Activated CD4-positive, alpha-beta T cell treated with anti-CD3 and anti-CD28 coated beads, Interleukin-2, amount 50 U/mL, for 4 hours (primary cell): ENCODE measurements around the gene CUTA.

ENCODE experiments used
- DNase-seq, 2 experiments: peaks; one replicate each; pipeline ENCODE4 v3.0.0-alpha.2; 2020

CUTA gene, protein sequence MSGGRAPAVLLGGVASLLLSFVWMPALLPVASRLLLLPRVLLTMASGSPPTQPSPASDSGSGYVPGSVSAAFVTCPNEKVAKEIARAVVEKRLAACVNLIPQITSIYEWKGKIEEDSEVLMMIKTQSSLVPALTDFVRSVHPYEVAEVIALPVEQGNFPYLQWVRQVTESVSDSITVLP

GRCh38 chr6:33417903-33418689 lies at the start of gene CUTA:
CUTA (minus strand) TSS chr6:33418107; CDS start chr6:33418000, 107 bp downstream.
- DNase-seq: peak; percentile 98 to 99

- DNase-seq: no peak
Observed at GRCh38 chr6:33467091-33467490, 49.2 kb upstream of the CUTA start.

- DNase-seq: no peak
Observed at GRCh38 chr6:33466075-33466735, 48.3 kb upstream of the CUTA start.

DNA sequence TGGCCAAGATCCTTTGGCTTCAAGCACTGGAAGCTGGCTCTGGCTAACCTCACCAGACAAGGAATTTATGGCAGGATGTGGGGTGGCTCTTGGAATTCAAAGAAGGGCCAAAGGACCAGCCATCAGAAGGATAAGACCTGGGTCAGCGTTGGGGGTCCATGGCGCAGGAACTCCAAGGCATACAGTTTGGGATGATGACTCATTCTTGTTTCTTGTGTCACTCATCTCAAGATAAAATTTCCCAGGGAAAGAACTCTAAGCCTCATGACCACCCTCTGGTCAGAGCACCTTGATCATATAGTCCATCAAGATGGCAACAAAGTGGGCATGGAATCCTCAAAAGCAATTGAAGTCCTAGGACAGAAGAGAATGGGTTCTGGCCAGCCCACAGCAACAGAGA lies 41.3 kb upstream of the CUTA start:
- no peak for DNase-seq

GRCh38 chr6:33458676-33459075 lies 40.8 kb upstream of the CUTA start:
- no peak for DNase-seq

- DNase-seq: no peak
Observed at GRCh38 chr6:33456156-33456555, 38.2 kb upstream of the CUTA start.

DNA sequence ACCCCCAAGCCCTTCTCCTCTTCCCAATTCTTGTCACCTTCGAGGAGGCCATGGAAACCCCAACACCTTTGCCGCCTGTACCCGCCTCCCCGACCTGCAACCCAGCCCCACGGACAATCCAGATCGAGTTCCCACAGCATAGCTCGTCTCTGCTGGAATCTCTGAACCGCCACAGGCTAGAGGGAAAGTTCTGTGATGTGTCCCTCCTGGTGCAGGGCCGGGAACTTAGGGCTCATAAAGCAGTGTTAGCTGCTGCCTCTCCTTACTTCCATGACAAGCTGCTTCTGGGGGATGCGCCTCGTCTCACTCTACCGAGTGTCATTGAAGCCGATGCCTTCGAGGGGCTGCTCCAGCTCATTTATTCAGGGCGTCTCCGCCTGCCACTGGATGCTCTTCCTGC lies 37.1 kb upstream of the CUTA start:
- no peak for DNase-seq

- DNase-seq: peak; percentile 90 to 91
Observed at GRCh38 chr6:33454009-33454946, 36.4 kb upstream of the CUTA start, which contains the start of gene ZBTB9. ZBTB9 (plus strand) TSS chr6:33454576; CDS start chr6:33455101, 525 bp downstream.

- DNase-seq: no peak
Observed at GRCh38 chr6:33453393-33454008, 35.6 kb upstream of the CUTA start.

GRCh38 chr6:33452496-33452895 lies 34.6 kb upstream of the CUTA start:
- no peak for DNase-seq

GRCh38 chr6:33451606-33452005 lies 33.7 kb upstream of the CUTA start:
- DNase-seq: no peak

- DNase-seq: no peak
Observed at GRCh38 chr6:33450434-33450833, 32.5 kb upstream of the CUTA start.

- no peak for DNase-seq
Observed at GRCh38 chr6:33446356-33446755, 28.4 kb upstream of the CUTA start.

- DNase-seq: no peak
Observed at GRCh38 chr6:33445119-33445603, 27.3 kb upstream of the CUTA start.

DNA sequence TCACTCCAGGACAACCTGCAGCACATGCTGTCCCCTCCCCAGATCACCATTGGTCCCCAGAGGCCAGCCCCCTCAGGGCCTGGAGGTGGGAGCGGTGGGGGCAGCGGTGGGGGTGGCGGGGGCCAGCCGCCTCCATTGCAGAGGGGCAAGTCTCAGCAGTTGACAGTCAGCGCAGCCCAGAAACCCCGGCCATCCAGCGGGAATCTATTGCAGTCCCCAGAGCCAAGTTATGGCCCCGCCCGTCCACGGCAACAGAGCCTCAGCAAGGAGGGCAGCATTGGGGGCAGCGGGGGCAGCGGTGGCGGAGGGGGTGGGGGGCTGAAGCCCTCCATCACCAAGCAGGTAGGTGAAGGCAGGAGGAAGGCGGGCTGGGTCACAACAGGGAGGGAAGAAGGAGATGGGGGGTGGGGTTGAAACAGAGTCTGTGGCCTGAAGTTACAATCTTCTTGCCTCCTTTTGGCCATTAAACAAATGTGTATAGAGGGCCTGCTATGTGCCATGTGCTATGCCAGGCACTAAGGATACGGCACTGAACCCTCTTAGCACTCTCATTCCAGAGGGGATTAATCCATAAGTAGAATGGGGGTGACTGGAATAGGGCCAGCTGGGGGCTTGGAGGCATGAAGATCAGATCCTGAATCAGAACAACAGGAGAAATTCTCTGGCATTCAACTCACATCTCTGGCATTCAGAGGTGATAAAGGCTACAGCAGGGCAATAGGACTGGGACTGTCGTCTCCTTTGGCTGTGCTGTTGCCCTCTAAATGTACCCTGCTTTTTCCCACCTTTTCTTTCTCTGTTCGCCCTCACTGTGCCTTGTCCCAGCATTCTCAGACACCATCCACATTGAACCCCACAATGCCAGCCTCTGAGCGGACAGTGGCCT lies 26.0 kb upstream of the CUTA start:
- no peak for DNase-seq

- no peak for DNase-seq
Observed at GRCh38 chr6:33443025-33443424, 25.1 kb upstream of the CUTA start.

- no peak for DNase-seq
Observed at GRCh38 chr6:33442283-33442682, 24.4 kb upstream of the CUTA start.

DNA sequence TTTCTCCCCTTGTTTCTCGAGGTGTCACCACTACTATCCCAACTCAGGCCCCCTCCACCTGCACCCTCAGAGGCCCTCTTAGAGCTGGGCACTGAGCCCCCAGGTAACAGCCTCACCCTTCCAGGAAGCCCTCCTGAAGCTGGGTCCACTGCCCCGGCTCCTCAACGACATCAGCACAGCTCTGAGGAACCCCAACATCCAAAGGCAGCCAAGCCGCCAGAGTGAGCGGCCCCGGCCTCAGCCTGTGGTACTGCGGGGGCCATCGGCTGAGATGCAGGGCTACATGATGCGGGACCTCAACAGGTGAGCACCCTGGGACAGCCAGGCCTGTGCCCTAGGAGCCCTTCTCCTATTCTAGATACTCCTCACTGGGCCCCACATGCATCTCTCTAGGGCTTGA lies 23.6 kb upstream of the CUTA start:
- DNase-seq: no peak

DNA sequence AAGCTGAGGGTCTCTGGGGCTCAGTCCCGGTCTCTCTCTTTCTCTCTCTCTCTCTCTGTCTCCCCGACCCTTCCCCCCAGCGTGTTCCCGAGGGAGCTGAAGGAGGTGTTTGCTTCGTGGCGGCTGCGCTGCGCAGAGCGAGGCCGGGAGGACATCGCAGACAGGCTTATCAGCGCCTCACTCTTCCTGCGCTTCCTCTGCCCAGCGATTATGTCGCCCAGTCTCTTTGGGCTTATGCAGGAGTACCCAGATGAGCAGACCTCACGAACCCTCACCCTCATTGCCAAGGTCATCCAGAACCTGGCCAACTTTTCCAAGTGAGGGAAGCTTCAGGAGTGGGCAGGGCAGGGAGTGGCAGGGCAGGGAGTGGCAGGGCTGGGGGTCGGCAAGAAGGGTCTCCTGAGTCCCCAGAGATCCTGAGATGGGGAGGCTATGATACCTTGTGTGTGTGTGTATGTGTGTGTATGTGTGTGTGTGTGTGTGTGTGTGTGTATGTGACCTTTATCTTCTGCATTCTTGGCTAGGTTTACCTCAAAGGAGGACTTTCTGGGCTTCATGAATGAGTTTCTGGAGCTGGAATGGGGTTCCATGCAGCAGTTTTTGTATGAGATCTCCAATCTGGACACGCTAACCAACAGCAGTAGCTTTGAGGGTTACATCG lies 22.9 kb upstream of the CUTA start:
- no peak for DNase-seq

DNA sequence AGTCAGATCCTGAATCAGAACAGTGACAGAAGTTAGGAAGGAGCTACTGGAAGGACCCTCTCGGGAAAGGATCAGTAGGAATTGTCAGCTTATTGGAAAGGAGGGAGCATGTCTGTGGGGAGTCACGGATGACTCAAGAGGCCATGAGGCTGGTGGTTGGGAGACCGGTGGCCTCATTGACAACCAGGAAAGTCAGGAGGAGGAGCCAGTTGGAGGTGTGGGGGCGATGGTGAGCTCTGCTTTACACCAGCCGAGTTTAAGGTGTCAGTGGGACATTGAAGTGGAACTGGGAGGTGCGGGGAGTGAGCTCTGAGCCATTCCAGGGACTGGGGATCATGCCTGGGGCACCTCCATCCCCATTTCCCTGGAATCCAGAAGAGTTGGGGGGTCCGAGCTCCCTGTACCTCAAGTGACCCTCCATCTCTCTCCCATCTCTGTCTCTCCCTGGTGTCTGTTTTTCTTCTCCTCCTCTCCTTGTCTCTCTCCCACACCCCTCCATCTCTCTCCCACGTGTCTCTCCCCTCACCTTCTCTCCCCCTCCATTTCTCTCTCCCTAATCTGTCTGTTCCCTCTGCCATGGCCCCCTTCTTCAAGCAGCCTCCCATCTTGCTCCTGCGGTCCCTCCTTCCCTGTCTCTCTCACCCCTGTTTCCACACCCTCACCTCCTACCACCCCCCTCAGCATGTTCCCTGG lies 22.2 kb upstream of the CUTA start:
- no peak for DNase-seq
